ENCODE measurements around the gene CAP2.

CAP2 gene

DNA sequence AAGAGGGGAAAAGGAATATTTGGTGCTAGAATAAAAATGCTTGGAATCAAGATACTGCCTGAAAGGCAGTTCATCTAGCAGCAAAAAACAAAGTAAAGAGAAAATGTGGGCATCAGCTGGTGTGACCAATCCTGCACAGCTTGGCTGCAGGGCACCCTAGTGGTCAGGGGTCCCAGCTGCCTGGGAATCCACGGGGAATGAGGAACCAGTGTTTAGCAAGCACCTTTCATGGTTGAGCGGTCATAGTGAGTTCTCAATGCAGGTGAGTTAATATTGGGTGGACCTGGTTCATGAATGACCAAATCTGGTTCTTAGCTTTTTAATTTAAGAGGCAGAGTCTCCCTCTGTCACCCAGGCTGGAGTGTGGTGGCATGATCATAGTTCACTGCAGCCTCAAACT is 53.3 kb downstream of the CAP2 start:
- DNase-seq = no peak

DNA sequence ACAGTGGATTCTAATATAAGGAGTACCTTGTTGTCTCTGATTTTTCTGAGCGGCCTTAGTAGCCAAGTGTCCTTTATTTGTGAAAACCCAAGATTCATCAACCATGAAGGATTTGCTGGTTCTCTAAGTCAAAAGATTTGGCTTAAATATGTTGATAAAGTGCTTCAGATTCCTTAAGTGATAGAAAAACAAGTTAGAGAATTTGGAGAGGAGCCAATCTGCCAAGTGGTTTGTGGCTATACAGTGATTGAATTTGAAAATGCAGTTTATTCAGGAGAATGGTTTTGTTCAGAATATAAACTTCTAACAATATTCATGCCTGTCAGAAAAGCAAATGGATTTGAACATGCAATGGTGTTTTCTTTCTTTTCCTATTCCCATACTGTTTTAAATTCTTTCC is 54.8 kb downstream of the CAP2 start:
- DNase-seq = peak; percentile 14

DNA sequence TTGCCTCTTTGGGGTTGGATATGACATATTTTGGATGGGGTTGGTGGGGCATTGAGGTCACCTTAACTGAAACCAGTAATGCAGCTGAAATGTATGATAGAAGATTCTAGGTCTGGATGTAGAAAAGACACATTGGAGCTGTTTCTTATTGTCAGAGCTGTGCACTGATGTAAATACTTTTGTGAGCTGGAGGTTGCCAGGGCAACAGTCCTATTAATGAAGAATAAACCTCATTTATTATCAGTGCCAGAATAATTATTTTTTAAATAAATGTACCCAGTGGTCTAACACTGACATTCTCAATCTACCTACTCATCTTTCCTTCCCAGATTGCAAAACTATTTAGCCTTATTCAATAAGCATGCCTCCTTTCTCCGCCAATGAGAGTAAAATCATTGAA is 57.0 kb downstream of the CAP2 start:
- DNase-seq = no peak

DNA sequence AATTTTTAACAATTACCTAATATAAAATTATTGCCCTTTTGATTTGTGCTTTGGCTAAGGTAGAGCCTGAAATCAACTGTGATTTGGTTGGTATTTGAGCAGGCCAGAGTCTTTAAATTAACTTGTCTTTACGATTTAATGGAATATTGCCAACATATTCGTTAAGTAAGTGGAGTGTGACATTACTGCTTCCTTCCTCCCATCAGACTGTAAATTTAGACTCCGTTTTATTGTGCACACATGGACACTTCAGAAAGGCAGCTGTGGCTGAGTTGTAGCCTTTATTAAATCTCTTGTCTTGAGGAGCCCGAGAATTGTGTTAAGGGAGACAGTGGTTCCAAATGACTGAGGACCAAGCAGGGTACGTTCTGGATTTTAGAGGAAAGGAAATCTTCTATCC is 57.4 kb downstream of the CAP2 start:
- no peak for DNase-seq

DNA sequence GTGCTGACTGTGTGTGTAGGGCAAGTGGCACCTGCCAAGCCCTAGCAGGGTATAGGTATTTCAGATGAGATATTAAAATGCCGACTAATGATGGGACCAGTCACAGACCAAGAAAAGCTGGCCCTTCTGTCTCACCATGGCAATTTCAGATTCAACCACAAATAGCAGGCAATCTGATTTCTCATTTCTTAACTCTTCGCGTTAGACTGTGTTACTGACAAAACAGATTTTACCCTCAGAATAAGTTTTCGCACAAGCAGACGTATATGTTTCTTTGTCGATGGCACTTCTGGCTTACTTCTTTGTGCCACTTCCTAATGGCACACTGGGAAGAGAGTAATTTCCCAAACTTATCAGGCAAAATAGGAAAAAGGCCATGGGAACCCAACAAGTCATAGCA is 58.7 kb downstream of the CAP2 start:
- no peak for DNase-seq

DNA sequence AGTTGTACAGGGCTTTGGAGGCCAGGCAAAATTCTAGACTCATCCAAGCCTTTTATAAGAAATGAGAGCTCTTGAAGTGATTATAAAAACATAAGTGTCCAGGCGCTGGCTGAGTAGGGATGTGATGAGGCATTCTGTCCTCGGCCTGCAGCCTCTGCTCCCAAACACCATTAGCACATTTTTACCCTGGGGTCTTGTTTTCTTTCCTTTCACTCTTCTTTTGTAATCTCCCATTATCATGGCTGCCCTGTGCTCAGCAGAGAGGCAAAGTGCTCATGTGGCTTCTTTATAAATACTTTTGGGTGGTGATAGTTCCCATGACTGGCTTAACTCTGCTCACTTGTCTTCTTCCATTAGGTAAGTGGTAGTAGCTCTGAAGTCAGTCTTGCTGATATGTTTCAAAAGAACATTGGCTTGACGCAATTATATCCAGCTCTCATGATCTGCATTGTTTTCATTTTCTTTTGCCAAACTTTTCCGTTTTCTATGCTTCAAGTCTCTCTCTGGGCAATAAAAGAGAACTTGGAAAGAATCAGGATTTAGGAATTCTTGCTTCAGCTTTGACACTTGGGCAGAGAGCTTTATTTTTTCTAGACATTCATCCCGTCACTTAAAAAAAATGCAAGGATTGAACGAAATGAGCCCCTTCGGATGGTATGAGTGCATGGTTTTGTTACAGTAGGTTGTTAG is 61.1 kb downstream of the CAP2 start:
- peak; percentile 18 for DNase-seq

DNA sequence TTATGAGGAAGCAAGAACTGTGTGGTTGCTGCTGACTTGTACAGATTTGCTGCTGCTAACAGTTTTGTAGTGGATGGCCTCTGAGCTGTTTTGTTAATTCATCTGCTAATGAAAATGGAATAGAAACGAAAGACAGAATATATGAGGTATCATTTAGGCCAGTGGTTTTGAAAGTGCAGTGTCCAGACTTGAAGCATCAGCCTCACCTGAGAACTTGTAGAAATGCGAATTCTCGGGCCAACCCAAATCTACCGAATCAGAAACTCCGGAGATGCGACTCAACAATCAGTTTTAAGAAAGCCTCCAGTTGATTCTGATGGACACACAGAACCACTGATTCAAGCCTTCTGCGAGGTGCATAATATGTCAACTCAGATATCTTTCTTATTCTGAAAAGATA is 62.5 kb downstream of the CAP2 start:
- no peak for DNase-seq

DNA sequence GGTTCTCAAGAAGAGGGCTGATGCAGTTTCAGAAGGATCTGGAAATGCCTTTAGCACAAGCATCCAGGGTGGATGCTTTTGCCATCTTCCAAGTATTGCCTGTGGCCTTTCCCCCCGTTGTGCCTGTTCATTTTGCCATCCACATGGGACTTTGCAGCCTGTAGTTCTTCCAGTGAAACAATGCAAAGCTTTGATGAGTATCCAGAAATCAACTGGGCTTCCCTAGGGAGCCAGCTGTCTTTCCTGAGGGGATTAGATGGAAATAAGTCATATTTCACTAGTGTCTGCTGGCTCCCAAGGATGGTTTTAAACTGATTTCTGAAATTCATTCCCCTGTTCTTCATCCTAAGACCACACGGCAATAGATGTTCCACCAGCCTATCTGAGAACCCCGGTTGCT is 63.3 kb downstream of the CAP2 start:
- no peak for DNase-seq

DNA sequence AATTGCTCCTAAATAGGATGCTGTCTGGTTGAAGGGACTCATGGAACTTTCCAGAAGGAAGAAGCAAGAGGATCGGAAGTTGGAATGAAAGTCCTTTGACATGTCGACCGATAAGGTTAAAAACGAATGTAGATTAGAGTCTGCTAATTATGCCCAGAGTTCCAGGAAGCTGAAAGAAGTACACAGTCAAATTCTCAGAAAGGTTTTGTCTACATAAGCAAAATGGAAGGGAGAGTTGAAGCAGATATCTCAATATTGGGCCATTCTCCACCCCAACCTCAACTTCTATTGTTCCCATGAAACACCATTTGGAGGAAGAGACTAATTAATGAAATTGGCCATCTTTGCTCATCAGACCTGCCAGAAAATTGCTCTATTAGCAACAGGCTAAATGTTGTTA is 64.0 kb downstream of the CAP2 start:
- DNase-seq = no peak

DNA sequence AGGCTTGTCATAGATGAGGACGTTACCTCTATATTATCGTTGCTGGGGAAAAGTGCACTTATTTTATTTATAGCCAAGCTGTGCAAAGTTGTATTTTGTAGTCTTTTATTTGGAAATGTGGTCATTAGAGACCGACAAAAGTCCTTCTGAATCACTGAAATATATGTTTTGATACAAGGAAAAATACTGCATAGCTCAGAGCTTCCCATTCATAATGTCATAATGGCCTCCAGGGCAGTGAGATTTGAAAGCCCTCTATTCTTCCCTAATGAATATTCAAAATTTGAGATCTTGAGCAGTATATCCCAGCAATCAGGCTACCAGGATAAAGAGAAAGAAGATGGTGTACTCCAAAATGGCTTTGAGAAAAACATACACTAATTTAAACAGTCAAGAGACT is 64.6 kb downstream of the CAP2 start:
- no peak for DNase-seq

DNA sequence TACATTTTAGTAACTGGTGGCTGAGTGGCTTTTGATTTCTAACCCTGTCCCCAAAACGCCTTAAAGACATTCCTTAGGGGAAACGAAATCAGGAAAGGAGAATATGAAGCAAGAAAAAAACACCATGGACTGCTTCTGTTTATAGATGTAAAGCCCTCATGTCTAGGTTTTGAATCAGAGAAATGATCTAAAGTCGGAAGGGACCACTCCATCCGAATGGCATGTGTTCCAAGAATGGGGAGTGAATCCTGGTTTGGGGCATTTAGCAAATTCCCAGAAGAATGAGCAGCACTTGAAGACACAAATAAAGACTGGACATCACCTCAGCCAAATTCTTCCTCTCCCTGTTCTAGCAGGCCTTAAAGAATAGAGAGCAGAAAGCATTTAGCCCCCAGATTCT is 65.6 kb downstream of the CAP2 start:
- DNase-seq = no peak

DNA sequence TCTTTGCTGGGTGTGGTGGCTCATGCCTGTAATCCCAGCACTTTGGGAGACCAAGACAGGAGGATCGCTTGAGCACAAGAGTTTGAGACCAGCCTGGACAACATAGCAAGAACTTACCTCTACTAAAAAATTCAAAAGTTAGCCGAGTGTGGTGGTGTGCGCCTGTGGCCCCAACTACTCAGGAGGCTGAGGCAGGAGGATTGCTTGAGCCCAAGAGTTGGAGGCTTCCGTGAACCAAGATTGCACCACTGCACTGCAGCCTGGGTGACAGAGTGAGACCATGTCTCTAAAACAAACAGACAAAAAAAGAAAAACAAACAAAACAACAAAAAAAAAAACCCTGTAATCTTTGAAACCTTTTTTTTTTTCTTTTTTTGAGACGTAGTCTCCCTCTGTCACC is 67.5 kb downstream of the CAP2 start:
- no peak for DNase-seq

DNA sequence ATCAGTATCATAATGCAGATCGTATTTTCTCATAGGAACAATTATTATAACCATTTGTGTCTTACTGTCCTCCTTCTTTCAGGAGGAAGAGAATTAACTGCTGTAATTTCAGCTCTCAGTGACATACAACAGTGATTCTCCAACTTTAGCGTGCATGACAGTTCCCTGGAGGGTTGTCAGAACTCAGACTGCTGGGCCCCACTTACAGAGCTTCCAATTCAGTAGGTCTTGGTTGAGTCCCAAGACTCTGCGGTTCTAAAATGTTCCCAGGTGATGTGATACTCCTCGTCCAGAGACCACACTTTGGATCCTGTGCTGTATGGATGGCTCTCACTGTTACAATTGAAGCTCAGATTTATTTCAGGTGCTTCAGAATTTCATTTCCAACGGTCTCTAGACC is 72.8 kb downstream of the CAP2 start:
- DNase-seq = no peak

DNA sequence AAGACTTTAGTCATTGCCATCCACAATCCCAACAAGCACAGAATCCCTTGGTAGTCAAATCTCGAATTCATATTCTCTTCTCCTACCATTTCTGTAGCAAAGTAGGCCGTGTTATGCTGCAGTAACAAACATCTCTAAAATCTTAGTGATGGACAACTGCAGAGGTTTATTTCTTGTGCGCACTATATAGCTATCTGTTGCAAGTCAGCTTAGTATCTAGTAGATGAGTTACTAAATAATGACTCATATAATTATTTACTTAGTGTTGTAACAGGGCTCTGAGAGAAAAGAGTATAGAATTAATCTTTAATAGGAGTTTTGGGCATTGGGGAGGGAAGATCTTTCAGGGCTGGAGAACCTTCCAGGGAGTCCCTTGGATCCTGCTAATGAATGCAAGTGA is 73.3 kb downstream of the CAP2 start:
- no peak for DNase-seq

DNA sequence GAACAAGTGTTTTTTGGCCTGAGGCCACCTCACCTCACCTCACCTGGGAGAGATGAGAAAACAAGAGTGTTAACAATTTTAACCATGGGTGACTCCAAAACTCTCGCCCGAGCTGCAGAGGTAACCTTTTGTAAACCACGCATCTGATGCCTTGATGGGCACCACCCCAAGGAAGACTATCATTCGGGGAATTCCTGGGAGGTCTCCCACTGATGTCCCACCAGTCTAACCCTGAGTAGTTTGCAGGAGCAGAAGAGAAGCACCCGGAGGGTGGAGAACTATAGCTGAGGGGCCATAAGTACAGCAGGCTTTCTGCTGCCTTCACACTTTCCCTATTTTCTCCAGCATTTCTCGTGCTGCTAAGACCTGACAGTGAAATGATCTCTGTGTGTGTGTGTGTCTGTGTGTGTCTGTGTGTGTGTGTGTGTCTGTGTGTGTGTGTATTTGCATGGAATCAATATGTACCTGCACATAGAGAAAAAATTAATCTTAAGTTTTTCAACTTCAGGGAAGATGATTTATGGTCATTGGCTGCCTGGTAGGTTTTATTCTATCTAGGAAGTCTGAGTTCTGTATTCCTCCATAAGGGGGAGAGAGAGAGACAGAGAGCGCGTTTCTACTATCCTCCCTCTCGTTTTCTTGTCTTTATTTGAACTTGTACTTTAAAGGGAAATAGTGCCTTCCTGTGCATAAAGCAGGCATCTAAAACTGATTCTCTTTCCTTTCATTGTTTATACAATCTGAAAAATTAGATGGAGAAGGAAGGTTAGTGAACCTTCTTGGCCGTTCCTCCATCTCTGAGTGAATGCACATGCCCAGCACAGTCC is 75.8 kb downstream of the CAP2 start:
- DNase-seq = no peak

DNA sequence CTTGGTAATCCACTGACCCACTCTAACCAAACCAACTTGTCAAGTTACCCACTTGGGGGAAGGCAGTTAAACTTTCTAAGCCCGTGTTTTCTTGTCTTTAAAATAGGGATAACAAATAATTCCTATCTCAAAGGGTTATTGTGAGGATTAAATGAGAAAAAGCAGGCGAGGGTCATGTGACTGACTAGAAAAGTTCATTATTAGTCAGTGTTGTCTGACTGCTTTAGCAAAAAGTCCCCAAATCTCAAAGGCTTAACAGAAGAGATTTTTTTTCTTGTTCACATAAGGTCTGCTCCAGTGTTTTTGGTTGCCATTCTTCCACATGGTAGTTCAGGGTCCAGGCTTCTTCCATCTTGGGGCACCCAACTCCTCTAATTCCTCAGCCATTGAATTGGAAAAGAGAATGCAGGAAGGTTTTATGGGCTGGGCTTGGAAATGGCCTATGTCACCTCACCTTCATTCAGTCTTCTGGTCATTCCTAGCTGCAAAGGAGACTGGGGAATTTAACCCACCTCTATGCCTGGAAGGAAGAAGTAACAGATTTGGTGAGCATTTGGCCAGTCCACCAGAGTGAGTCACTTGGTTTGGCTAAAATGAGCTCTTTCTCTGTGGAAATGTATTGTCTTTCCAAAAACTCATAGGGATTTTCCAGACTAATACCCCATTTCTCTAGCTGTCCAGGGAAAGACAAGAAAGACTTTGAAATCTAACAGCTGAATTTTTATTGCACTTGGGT is 77.0 kb downstream of the CAP2 start:
- DNase-seq = no peak

DNA sequence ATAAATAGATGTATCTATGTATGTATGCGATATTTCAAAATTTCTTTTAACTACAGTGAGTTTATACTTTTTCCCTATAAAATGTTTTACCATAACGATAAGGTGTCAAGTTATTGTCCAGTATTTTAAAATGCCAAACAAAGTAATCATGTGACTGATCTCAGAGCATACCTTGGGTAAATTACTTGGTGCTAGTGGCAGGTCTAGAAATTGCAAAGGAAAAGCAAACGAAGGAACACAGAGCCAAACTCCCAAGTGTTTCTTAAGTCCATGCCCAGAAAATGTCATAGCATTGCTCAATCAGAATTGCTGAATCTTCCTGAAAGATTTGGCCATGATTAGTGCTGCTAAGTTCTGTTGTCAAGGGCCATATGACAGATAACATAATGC is 77.5 kb downstream of the CAP2 start:
- no peak for DNase-seq

DNA sequence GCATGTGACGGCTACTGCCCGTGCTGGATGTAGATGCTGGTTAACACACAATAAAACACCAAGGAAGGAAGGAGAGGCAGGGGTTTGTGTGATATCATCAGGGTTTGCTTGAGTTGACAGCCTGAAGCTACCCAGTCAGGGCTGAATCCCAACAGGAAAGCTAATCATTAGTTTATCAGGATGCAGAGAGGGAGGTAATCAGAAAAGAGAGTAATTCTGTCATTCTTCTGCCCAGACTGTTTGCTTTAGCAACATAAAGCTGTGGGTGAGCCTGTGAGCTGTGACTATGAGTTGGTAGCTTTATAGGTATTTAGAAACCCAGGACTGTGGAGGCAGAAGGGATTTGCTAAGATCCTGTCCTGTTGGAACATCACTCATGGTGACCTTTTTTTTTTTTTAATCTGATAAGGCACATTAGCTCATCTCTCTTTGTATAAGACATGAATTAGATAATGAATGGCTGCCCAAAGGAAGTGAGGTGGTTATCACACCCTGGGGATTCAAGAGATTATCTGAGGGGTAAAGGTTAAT is 79.3 kb downstream of the CAP2 start:
- DNase-seq = no peak

DNA sequence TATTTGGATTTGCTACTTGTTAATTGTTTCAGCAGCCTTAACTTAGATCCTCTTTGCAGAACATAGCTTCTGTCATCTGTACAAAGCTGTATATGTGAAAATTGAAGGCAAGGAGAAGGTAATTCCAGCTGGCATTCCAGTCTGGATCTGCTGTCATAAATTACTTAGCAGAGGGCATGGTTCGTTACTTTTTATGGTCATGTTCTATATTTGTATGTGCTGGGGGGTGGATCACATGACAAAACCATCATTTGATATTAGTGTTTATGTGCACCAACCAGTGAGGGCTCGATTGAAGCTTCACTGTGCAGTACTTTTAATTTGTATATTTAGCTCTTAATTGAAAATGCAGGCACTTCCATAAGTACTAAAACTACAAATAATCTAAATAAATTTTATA is 80.2 kb downstream of the CAP2 start:
- DNase-seq = no peak

DNA sequence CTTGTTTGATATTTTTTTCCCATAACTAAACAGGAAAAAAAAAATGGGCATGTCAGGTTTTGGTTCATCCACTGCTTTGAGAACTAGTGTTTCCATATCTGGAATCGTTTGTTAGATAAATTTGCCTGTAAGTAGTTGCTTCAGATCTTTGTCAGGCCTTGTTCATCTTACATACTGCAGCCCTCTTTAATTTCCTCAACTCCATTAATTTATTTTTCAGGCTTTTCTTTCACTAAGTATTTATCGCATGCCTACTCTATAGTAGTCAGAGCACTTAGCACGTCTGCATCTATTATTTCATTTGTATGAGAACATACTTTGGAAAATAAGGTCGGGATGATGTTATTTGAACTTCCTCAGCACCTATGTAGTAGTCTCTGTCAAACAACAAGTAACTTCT is 80.9 kb downstream of the CAP2 start:
- no peak for DNase-seq

DNA sequence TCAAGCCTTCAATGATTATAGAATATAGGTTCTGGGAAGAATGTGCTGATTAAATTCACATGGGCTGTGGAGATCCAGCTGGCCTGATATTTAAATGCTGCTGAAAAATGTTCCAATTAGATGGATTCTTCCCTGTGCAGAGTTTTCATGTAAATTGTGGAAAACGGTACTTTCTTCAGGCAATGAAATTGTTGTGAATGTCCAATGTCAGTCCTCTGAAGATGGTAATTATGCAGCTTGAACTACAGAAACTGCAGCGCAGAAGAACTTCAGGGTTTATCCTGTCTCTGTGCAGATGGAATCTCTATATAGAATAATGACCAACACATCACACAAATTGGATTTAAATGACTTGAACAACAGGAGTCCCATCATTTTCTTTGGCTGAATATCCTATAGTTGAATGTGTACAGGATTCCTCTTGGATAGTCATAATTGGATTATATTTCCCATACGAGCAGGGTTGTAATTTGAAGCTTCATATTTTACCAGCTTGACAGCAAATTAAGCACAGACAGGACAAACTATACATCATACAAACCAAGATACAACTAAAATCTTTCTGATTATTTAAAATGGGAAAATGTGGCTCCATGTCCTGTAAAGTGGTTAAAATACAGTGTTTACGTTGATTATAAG is 82.3 kb downstream of the CAP2 start:
- no peak for DNase-seq

DNA sequence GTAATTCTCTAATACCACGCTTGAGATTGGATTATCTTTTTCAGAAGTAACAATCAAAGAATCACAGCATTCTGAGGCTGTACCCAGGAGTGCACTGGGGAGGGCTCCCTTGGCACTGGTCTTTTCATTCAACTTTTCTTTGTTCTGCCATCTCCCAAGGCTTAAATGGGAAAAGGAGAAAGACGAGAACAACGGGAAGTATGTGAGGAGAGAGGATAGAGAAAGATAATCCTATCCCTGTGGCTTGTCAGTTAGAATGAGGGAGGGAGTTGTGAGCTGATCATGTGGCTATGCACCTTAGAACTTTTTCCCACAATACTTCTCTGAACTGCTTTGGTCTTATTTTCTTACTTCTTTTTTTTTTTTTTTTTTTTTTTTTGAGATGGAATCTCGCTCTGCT is 83.1 kb downstream of the CAP2 start:
- DNase-seq = no peak

DNA sequence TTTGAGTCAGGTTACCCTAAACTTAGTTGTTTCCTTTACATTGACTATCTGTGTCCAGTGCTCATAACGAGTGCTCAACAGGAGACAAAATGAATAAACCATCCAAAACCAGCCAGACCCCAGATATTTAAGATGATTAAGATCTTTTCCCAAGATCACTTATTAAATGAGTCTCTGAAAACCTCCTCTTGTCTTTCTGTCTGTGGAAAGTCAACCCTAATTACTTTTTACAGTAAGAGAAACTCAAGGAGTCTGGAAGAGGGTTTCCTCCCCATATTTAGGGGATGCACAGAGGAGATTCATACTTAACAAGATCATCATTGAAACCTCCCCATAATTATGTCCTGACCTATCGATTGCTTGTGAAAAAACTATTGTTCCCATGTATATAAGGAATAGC is 84.0 kb downstream of the CAP2 start:
- DNase-seq = no peak
